GM19238 (cell line): ENCODE results near the gene PATE3.

ENCODE experiments used
- DNase-seq: peaks from one replicate; pipeline ENCODE4 v3.0.0; 2011; ENCODE audit warnings: low spot score; ENCODE audit not compliant: insufficient read length

PATE3 gene

GRCh38 chr11:125787827-125788226 lies at the start of gene PATE3:
Gene PATE3 (plus strand): TSS chr11:125788127. CDS start chr11:125788152, 25 bp downstream.
- no peak for DNase-seq

DNA sequence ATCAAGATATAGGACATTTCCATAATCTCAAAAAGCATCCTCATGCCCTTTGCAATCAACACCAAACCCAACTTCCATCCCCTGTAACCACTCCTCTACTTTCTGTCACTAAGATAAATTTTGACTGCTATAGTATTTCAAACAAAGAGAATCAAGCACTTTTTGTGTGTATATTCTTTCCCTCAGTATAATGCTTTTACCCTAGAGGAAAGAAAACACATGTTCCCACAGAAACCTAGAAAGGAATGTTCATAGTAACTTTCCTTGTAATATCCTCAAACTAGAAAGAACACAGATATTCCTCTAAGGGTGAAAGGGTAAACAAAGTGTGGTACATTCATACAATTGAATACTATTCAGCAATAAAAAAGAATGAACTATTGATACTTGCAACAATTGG lies 47.3 kb upstream of the PATE3 start:
- DNase-seq, result no peak

GRCh38 chr11:125743681-125744080 lies 44.2 kb upstream of the PATE3 start:
- no peak for DNase-seq

- no peak for DNase-seq
Observed at GRCh38 chr11:125745979-125746378, 41.9 kb upstream of the PATE3 start, which contains the start of gene PATE1. Gene PATE1 (plus strand): TSS chr11:125746279. CDS start chr11:125746305, 26 bp downstream.

- no peak for DNase-seq
Observed at GRCh38 chr11:125750629-125751028, 37.3 kb upstream of the PATE3 start.

GRCh38 chr11:125756050-125756449 lies 31.9 kb upstream of the PATE3 start:
- DNase-seq, result no peak

DNA sequence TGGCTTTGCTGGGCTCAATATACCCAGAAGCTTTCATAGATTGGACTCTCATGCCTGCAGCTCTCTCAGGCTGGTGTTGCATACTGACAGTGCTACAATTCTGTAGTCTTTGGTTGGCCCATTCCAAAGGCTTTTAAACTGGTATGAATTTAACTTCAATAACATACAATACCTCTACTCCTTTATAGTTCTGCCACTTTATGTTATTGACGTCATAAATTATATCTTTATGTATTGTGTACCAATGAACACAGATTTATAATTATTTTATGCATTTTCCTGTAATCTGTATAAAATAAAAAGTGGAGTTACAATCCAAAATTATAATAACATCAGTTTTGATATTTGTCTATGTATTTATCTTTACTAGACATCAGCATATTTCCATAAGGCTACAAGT lies 25.5 kb upstream of the PATE3 start:
- no peak for DNase-seq

- no peak for DNase-seq
Observed at GRCh38 chr11:125763483-125763882, 24.4 kb upstream of the PATE3 start.

- DNase-seq, result no peak
Observed at GRCh38 chr11:125766251-125766650, 21.7 kb upstream of the PATE3 start.

DNA sequence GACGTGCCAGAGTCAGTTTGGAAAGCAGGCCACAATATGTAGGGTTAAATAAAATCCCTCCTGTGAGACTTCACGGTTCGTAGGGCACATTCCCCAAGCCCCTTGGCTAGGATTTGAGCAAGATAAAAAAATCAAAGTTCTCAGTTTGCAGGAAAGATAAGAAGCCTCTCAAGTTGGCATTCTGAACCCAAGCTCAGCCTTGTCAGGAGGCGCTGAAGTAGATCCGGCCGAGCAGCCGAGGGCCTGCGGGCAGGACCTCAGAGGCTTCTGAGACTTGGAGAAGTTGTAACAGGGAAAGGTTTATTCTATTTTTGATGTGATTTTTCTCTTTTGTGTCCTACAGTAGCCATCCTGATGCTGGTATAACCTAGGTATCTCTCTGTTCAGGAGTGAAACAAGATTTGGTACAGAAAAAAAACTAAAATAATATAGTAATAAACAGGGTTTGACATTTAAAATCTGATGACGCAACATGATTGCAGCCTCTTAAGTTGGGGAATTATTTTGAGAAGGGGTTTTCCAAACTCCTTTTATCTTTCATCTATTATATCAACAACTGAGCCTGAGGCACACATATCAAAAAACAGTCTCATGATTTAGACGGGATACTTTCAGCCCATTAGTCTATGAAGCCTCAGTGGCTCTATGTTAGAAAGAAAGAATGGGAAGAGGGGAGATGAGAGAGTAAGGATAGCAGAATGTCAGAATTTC lies 19.4 kb upstream of the PATE3 start:
- no peak for DNase-seq

GRCh38 chr11:125770583-125770982 lies 17.3 kb upstream of the PATE3 start:
- DNase-seq, result no peak

DNA sequence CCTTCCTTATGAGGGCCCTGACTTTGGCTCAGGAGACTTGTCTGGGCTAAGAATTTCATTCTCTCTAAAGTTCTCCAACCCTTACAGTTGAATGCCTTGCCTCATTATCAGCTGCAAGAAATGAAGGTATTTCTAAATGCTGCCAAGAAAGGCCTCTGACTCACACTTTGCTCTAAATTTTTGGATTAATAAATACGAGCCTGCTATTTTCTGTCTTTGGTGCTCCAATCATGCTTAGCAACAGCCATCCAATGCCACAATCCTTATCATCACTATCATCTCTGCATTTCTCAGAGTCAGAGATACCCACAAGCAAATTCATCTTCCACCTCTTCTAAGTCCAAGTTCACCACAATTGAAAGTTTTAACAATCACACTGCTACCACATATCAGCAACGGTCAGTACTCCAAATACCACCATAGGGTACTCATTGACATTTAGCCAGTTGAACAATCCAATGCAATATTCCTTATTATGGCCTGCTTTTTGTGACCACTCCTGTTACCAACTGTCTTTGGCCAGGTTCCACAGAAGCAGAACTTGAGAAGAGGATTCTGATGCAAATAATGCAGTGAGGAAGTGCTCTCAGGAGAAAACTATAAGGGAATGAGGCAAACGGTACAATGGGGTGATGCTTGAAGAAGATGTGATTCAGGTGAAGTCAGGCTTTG lies 15.0 kb upstream of the PATE3 start:
- no peak for DNase-seq

GRCh38 chr11:125773516-125773915 lies 14.4 kb upstream of the PATE3 start:
- DNase-seq, result no peak

GRCh38 chr11:125777309-125777708 lies 10.6 kb upstream of the PATE3 start:
- DNase-seq, result no peak

DNA sequence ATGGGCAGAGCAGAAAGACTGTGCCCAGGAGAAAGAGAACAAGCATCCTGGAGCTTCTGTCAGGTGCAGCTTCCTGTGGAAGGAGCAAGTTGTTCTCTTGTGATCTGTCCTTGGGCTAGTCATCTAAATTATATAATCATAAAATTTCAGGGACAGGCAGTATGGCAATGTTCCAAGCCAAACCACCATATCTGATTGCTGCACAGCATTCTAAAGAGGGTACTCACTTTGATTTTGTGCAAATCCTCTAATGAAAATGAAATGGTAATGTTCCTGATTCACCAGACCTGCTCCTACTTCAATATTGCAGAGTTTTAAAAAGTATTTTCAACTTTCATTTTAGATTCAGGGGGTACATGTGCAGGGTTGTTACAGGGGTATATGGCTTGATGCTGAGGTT lies 9.2 kb upstream of the PATE3 start, which contains the start of gene PATE2:
Gene PATE2, minus strand, starts transcription at position 101 of the 400 bp plus-strand sequence. Its CDS starts 55 bp downstream, at position 46.
- no peak for DNase-seq

- no peak for DNase-seq
Observed at GRCh38 chr11:125784678-125785077, 3.2 kb upstream of the PATE3 start.

- DNase-seq, result no peak
Observed at GRCh38 chr11:125790825-125791224, 2.9 kb downstream of the PATE3 start.

DNA sequence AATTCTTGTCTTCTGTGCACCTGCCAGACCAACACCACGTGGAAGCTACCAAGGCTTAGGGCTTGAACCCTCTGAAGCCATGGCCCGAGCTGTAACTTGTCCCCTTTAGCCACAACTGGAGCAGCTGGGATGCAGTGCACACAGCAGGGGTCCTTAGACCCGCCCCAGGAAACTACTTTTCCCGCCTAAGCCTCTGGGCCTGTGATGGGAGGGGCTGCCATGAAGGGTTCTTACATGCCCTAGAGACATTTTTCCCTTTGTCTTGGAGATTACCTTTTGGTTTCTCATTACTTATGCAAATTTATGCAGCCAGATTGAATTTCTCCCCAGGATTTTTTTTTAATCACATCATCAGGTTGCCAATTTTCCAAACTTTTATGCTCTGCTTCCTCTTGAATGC lies 9.7 kb downstream of the PATE3 start:
- DNase-seq, result no peak

GRCh38 chr11:125799808-125800207 lies 11.9 kb downstream of the PATE3 start:
- no peak for DNase-seq

DNA sequence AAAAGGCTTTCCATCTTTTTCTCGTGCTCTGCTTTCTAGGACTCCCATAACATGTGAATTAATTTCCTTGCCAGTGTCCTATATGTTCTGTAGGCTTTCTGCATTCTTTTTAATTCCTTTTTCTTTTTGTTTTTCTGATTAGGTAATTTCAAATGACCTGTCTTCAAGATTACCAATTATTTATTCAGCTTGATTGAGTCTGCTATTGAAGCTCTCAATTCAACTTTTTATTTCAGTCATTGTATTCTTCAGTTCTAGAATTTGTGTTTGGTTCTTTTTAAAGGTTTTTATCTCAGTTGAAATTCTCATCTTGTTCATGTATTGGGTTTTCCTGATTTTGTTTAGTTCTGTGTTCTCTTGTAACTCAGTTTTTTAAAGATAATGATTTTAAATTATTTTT lies 14.5 kb downstream of the PATE3 start:
- DNase-seq, result no peak

DNA sequence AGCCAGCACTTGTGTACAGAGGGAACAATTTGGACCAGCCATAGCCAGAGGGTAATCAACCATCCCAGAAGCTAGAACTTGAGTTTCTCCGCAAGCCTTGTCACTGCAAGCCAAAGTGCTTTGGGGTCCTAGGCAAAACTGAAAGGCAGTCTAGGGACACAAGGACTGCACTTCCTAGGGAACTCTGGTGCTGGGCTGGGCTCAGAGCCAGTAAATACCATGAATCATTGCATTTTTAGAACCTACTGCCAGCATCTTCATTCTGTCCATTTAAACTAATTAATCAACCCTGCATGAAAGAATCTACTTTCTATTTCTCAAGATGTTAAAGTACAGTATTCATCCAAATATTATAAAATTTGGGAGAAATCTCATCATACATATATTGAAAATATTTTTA lies 20.0 kb downstream of the PATE3 start:
- no peak for DNase-seq

DNA sequence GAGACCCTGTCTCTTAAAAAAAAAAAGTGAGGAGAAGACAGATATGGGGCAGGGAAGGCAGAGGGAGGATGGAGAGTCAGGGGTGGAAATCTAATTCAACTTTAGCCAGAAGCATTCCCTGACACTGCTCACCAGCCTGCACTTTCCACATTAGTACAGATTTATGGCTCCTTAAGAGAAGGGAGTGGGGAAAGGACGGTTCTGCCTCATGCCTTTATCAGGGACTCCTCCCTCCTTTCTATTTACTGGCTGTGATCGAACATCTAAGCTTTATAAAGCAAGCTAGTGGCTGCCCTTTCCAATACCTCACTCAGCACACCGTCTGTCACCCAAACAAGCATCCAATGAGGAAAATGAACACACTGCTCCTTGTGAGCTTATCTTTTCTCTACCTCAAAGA lies 45.1 kb downstream of the PATE3 start, which contains the start of gene PATE4:
Gene PATE4, plus strand, starts transcription at position 301 of the 400 bp plus-strand sequence. Its CDS starts 44 bp downstream, at position 345.
- DNase-seq, result no peak

DNA sequence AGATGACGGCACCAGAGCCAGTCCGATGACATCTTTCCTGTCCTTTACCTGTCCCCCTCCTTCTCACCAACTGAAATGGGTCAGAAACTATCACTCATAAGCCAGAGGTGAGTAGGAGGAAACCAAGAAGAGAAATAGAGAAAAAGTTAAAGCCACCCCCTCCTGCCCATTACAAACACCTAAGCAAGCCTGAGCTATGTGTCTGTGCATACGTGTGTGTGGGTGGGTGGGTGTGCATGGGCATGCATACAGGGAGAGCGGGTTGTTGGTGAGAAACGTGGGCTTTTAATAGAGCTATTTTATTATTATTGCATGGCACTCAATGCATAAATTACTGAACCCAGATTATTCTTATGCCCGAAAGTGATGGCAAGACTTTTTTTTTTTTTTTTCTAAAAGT lies 47.8 kb downstream of the PATE3 start:
- DNase-seq, result no peak
